OCI-LY1 (cell line): ENCODE measurements around the gene CHID1.

Experiments used
- H2AFZ ChIP-seq: fragments of 200-600 bp; sonication (generic), shearing (Covaris generic); 2 replicates; pipeline ENCODE4 v1.6.0; 2014; ENCODE audit warnings: antibody characterized with exemption, mild to moderate bottlenecking, low read length
- H3F3A ChIP-seq: fragments of 200-600 bp; sonication (generic), shearing (Covaris generic); 2 replicates; pipeline ENCODE4 v1.6.0; 2014; ENCODE audit warnings: mild to moderate bottlenecking, antibody characterized with exemption, low read length, moderate library complexity; ENCODE audit not compliant: insufficient read depth
- H3K27ac ChIP-seq: fragments of 200-600 bp; sonication (generic); 2 replicates; pipeline ENCODE4 v1.5.1; 2014; ENCODE audit warnings: low read length, mixed run types, mild to moderate bottlenecking, low read depth; ENCODE audit not compliant: poor library complexity, severe bottlenecking
- H3K27me3 ChIP-seq: fragments of 200-600 bp; sonication (generic); 2 replicates; pipeline ENCODE4 v1.6.0; 2014; ENCODE audit warnings: antibody characterized with exemption, mild to moderate bottlenecking, low read length, moderate library complexity; ENCODE audit not compliant: insufficient read depth
- H3K36me3 ChIP-seq: fragments of 200-600 bp; sonication (generic); 2 replicates; pipeline ENCODE4 v1.6.1; 2014; ENCODE audit warnings: mild to moderate bottlenecking, antibody characterized with exemption, low read length, moderate library complexity, mixed read lengths; ENCODE audit not compliant: insufficient read depth
- H3K4me1 ChIP-seq: fragments of 200-600 bp; sonication (generic); 2 replicates; pipeline ENCODE4 v1.5.1; 2014; ENCODE audit warnings: mild to moderate bottlenecking, low read length, moderate library complexity; ENCODE audit not compliant: insufficient read depth, severe bottlenecking
- H3K4me2 ChIP-seq: fragments of 200-600 bp; sonication (generic), shearing (Covaris generic); 2 replicates; pipeline ENCODE4 v1.6.1; 2014; ENCODE audit warnings: low read length
- H3K4me3 ChIP-seq: fragments of 200-600 bp; sonication (generic); 2 replicates; pipeline ENCODE4 v1.5.1; 2014; ENCODE audit warnings: low read length, low read depth, mild to moderate bottlenecking, mixed read lengths; ENCODE audit not compliant: poor library complexity, severe bottlenecking
- H3K79me2 ChIP-seq: fragments of 200-600 bp; shearing (Covaris generic); 2 replicates; pipeline ENCODE4 v1.6.1; 2016; ENCODE audit warnings: mixed run types, low read length, mixed read lengths; ENCODE audit not compliant: insufficient read depth
- H3K9ac ChIP-seq: fragments of 200-600 bp; sonication (generic), shearing (Covaris generic); 2 replicates; pipeline ENCODE4 v1.6.1; 2014; ENCODE audit warnings: mild to moderate bottlenecking, low read length, mixed read lengths
- H3K9me2 ChIP-seq: fragments of 200-600 bp; sonication (generic), shearing (Covaris generic); 2 replicates; pipeline ENCODE4 v1.6.1; 2014; ENCODE audit warnings: low read depth, mild to moderate bottlenecking, low read length, mixed read lengths
- H3K9me3 ChIP-seq: fragments of 200-600 bp; shearing (Covaris generic); 2 replicates; pipeline ENCODE4 v1.6.1; 2014; ENCODE audit warnings: low read length, mixed read lengths
- H4K20me1 ChIP-seq: fragments of 200-600 bp; sonication (generic), shearing (Covaris generic); 2 replicates; pipeline ENCODE4 v1.6.0; 2016; ENCODE audit warnings: mild to moderate bottlenecking, low read length; ENCODE audit not compliant: insufficient read depth
- EZH2 ChIP-seq: fragments of 200-600 bp; sonication (generic), shearing (Covaris generic); IDR thresholded peaks from 2 replicates; pipeline ENCODE4 v1.8.0; 2017; ENCODE audit warnings: borderline replicate concordance, mixed run types, mild to moderate bottlenecking, antibody characterized with exemption, low read length, moderate library complexity, mixed read lengths
- TF ChIP-seq, protein P1 (sequence below): fragments of 200-600 bp; sonication (generic), shearing (Covaris generic); IDR thresholded peaks from 2 replicates; pipeline ENCODE4 v1.5.1; 2017; ENCODE audit warnings: mild to moderate bottlenecking, antibody characterized with exemption, low read length, moderate library complexity, mixed read lengths

The CHID1 gene

DNA sequence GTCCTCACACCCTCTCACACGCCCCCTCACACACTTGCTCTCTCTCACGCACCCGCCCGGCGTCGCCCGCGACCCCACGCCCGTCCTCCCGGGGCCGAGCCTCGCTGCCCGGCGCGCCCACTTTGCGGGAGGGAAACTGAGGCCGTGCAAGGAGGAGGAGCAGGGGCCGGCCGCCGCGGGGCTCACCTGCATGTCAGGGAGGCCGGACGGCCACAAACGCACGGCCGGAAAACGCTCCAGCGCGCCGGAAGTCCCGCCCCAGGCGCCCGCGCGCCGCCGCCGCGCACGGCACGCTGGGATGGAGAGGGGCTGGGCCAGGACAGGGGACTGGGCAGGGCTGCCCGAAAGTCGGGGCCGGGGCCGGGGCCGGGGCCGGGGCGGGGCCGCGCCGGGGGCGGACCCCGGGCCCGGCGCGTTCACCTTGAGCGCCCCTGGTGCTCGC, at the start of gene CHID1:
CHID1 (minus strand) TSS at position 222 of the 442 bp plus-strand sequence. CDS start 5,994 bp downstream, outside the sequence.
- H3K27me3 ChIP-seq, result no peaks in the 10 kb centered on the region; the same call in 1 of the 2 replicates
- 0 out of 2 replicates have a peak within 1 kb of the TSS, but pooled peaks have one; percentile 37 for H2AFZ ChIP-seq
- peak within 1 kb of the TSS; percentile 94 for H3K9ac ChIP-seq
- H3K4me3 ChIP-seq, result peak within 1 kb of the TSS; percentile 99
- H3K4me1 ChIP-seq, result peaks cover 22% of the 10 kb centered on the region
- no peaks in the 10 kb centered on the region for H3K36me3 ChIP-seq
- peak within 1 kb of the TSS; percentile 96 for H3K4me2 ChIP-seq
- no peaks in the 10 kb centered on the region for H3F3A ChIP-seq
- H3K9me3 ChIP-seq, result no peaks in the 10 kb centered on the region
- TF ChIP-seq, protein P1, sequence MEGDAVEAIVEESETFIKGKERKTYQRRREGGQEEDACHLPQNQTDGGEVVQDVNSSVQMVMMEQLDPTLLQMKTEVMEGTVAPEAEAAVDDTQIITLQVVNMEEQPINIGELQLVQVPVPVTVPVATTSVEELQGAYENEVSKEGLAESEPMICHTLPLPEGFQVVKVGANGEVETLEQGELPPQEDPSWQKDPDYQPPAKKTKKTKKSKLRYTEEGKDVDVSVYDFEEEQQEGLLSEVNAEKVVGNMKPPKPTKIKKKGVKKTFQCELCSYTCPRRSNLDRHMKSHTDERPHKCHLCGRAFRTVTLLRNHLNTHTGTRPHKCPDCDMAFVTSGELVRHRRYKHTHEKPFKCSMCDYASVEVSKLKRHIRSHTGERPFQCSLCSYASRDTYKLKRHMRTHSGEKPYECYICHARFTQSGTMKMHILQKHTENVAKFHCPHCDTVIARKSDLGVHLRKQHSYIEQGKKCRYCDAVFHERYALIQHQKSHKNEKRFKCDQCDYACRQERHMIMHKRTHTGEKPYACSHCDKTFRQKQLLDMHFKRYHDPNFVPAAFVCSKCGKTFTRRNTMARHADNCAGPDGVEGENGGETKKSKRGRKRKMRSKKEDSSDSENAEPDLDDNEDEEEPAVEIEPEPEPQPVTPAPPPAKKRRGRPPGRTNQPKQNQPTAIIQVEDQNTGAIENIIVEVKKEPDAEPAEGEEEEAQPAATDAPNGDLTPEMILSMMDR, result no peak
- TF ChIP-seq EZH2, result no peak
- 0 out of 2 replicates have a peak, but pooled peaks cover 7% of the 10 kb centered on the region for H3K79me2 ChIP-seq
- no peaks in the 10 kb centered on the region for H3K9me2 ChIP-seq
- no peaks in the 10 kb centered on the region for H4K20me1 ChIP-seq
- H3K27ac ChIP-seq, result no peak within 1 kb of the TSS

- Histone ChIP-seq H3K4me1 (peaks cover 14% of the 10 kb centered on the region), H3F3A (no peaks in the 10 kb centered on the region), H3K36me3 (peaks cover 17% of the 10 kb centered on the region), H3K27ac (no peak overlapping the region), H3K4me3 (no peak overlapping the region), H3K27me3 (no peaks in the 10 kb centered on the region), H3K9me3 (no peaks in the 10 kb centered on the region), H4K20me1 (no peaks in the 10 kb centered on the region), H3K4me2 (no peak overlapping the region), H2AFZ (no peak overlapping the region), H3K9me2 (no peaks in the 10 kb centered on the region), H3K79me2 (0 out of 2 replicates have a peak, but pooled peaks cover 4% of the 10 kb centered on the region), H3K9ac (no peak overlapping the region)
- TF ChIP-seq EZH2, result no peak
- TF ChIP-seq, protein P1, result no peak
Observed at GRCh38 chr11:959608-960007, 49.0 kb upstream of the CHID1 start.

DNA sequence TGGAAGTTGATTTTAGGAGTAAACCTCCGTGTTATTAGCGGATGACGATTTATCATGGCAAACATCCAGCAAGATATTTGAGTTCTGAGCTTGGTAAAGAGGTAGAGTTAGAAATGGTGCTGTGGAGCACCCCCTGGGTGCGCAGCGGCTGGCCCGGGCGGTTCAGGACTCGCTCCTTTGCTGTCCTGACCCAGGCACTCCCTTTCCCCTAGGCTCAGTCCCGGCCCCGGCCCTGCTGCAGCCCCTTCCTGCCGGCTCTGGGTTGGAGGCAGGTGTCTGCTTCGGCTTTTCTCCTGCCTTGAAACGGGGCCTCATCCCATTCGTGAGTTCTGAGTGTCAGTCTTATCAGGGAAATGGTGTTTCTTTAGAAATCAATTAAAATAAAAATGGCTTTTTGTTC, 48.4 kb upstream of the CHID1 start:
- TF ChIP-seq EZH2, result no peak
- TF ChIP-seq, protein P1, result no peak

More for the DNA sequence above, 48.4 kb upstream of the CHID1 start:
- H3K4me3 ChIP-seq, result no peak overlapping the region
- no peak overlapping the region for H3K27ac ChIP-seq
- no peaks in the 10 kb centered on the region for H3K9me2 ChIP-seq
- no peak overlapping the region for H2AFZ ChIP-seq
- no peak overlapping the region for H3K9ac ChIP-seq
- no peaks in the 10 kb centered on the region for H4K20me1 ChIP-seq
- H3K9me3 ChIP-seq, result no peaks in the 10 kb centered on the region
- peaks cover 20% of the 10 kb centered on the region for H3K4me1 ChIP-seq
- peaks cover 17% of the 10 kb centered on the region for H3K36me3 ChIP-seq
- H3F3A ChIP-seq, result no peaks in the 10 kb centered on the region
- no peaks in the 10 kb centered on the region for H3K27me3 ChIP-seq
- 0 out of 2 replicates have a peak, but pooled peaks cover 4% of the 10 kb centered on the region for H3K79me2 ChIP-seq
- no peak overlapping the region for H3K4me2 ChIP-seq
